HepG2 (cell line): ENCODE results near the gene SFI1. TPM values are rescaled to one million over a fixed set of nuclear protein-coding genes. Genes with fewer than 3 reads are reported as not detected.

Source experiments
- AGO2 ChIP-seq: fragments of 200-400 bp; formaldehyde crosslinking; optimal IDR thresholded peaks from 2 replicates; pipeline ENCODE3; 2017; ENCODE audit warnings: mild to moderate bottlenecking, low read depth, low read length, moderate library complexity
- HNRNPLL ChIP-seq: fragments of 200-400 bp; formaldehyde crosslinking; IDR thresholded peaks from 2 replicates; pipeline ENCODE4 v1.6.1; 2017; ENCODE audit warnings: mild to moderate bottlenecking, low read depth, low read length; ENCODE audit not compliant: poor library complexity, severe bottlenecking
- KLF15 ChIP-seq: sonication (generic); formaldehyde crosslinking; IDR thresholded peaks from 2 replicates; pipeline ENCODE4 v1.8.1; 2023; ENCODE audit warnings: borderline replicate concordance, mild to moderate bottlenecking, inconsistent platforms, missing genetic modification reagents, mixed read lengths
- MAF1 ChIP-seq: sonication (generic); formaldehyde crosslinking; IDR thresholded peaks from 2 replicates; pipeline ENCODE4 v1.5.0; 2020; ENCODE audit warnings: missing genetic modification reagents, borderline replicate concordance
- MTA1 ChIP-seq: sonication (generic); formaldehyde crosslinking; IDR thresholded peaks from 2 replicates; pipeline ENCODE4 v1.4.0; 2020; ENCODE audit warnings: missing genetic modification reagents, mild to moderate bottlenecking, borderline replicate concordance
- PHB2 ChIP-seq: fragments of 450-650 bp; IDR thresholded peaks from 2 replicates; pipeline ENCODE4 v1.6.1; 2018; ENCODE audit not compliant: partially characterized antibody
- SETDB1 ChIP-seq: sonication (generic); formaldehyde crosslinking; IDR thresholded peaks from 2 replicates; pipeline ENCODE4 v1.5.1; 2020; ENCODE audit warnings: missing genetic modification reagents, mild to moderate bottlenecking, borderline replicate concordance
- ZNF256 ChIP-seq: sonication (generic); formaldehyde crosslinking; conservative IDR thresholded peaks from 2 replicates; pipeline ENCODE4 v1.4.0; 2020; ENCODE audit warnings: missing genetic modification reagents
- ZNF350 ChIP-seq: sonication (generic); formaldehyde crosslinking; IDR thresholded peaks from 2 replicates; pipeline ENCODE4 v1.4.0; 2020; ENCODE audit warnings: mild to moderate bottlenecking, low read depth, missing genetic modification reagents, borderline replicate concordance
- ZNF557 ChIP-seq: sonication (generic); formaldehyde crosslinking; IDR thresholded peaks from 2 replicates; pipeline ENCODE4 v1.4.0; 2020; ENCODE audit warnings: missing genetic modification reagents
- ZNF570 ChIP-seq: sonication (generic); formaldehyde crosslinking; IDR thresholded peaks from 2 replicates; pipeline ENCODE4 v1.4.0; 2020; ENCODE audit warnings: mild to moderate bottlenecking, missing genetic modification reagents, borderline replicate concordance
- polyA plus RNA-seq, 8 experiments: library from polyadenylated mRNA; depleted of rRNA in 3 of 8; stranded (reverse) in 7 of 8; unstranded in 1 of 8; fragments of >200 nt; fragmentation: Illumina TruSeq in 4 of 8; extraction: Trizol in 4 of 8; gene quantifications; 2 replicates each; pipeline versions ENCODE4 v1.2.1 to v1.2.3, GENCODE V29; 2011 to 2016; ENCODE audit warnings: low read depth in 4 of 8, missing spikeins in 1 of 8, mixed read lengths in 1 of 8; ENCODE audit not compliant: insufficient read depth in 1 of 8
- total RNA-seq, 5 experiments: library from RNA; depleted of rRNA; stranded (reverse); fragments of >200 nt; fragmentation: Illumina TruSeq; extraction: Trizol; gene quantifications; 2 replicates each; pipeline ENCODE4 v1.2.3, GENCODE V29; 2016; ENCODE audit warnings: low read depth in 1 of 5
- TF ChIP-seq, protein P1 (sequence below): sonication (generic); formaldehyde crosslinking; IDR thresholded peaks from 2 replicates; pipeline ENCODE4 v1.5.1; 2020; ENCODE audit warnings: mild to moderate bottlenecking, missing genetic modification reagents, moderate library complexity
- TF ChIP-seq, protein P2 (sequence below): sonication (generic); formaldehyde crosslinking; conservative IDR thresholded peaks from 2 replicates; pipeline ENCODE4 v1.5.0; 2020; ENCODE audit warnings: missing genetic modification reagents

Gene SFI1
- total and polyA plus RNA-seq, 2 of the 13 experiments (the other 11 are each of a cell fraction or from before 2014, with no cell fraction given) = 20.5 to 40.1 TPM

GRCh38 chr22:31625661-31626426, 129.5 kb downstream of the SFI1 start (continued):
- no peak for TF ChIP-seq ZNF350 (CRISPR knock-in tag)
- peak; percentile 68 for TF ChIP-seq AGO2
- no peak for TF ChIP-seq ZNF570
- TF ChIP-seq SETDB1 = no peak
- TF ChIP-seq, protein P1, sequence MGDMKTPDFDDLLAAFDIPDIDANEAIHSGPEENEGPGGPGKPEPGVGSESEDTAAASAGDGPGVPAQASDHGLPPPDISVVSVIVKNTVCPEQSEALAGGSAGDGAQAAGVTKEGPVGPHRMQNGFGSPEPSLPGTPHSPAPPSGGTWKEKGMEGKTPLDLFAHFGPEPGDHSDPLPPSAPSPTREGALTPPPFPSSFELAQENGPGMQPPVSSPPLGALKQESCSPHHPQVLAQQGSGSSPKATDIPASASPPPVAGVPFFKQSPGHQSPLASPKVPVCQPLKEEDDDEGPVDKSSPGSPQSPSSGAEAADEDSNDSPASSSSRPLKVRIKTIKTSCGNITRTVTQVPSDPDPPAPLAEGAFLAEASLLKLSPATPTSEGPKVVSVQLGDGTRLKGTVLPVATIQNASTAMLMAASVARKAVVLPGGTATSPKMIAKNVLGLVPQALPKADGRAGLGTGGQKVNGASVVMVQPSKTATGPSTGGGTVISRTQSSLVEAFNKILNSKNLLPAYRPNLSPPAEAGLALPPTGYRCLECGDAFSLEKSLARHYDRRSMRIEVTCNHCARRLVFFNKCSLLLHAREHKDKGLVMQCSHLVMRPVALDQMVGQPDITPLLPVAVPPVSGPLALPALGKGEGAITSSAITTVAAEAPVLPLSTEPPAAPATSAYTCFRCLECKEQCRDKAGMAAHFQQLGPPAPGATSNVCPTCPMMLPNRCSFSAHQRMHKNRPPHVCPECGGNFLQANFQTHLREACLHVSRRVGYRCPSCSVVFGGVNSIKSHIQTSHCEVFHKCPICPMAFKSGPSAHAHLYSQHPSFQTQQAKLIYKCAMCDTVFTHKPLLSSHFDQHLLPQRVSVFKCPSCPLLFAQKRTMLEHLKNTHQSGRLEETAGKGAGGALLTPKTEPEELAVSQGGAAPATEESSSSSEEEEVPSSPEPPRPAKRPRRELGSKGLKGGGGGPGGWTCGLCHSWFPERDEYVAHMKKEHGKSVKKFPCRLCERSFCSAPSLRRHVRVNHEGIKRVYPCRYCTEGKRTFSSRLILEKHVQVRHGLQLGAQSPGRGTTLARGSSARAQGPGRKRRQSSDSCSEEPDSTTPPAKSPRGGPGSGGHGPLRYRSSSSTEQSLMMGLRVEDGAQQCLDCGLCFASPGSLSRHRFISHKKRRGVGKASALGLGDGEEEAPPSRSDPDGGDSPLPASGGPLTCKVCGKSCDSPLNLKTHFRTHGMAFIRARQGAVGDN = no peak
- TF ChIP-seq, protein P2, sequence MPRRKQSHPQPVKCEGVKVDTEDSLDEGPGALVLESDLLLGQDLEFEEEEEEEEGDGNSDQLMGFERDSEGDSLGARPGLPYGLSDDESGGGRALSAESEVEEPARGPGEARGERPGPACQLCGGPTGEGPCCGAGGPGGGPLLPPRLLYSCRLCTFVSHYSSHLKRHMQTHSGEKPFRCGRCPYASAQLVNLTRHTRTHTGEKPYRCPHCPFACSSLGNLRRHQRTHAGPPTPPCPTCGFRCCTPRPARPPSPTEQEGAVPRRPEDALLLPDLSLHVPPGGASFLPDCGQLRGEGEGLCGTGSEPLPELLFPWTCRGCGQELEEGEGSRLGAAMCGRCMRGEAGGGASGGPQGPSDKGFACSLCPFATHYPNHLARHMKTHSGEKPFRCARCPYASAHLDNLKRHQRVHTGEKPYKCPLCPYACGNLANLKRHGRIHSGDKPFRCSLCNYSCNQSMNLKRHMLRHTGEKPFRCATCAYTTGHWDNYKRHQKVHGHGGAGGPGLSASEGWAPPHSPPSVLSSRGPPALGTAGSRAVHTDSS (CRISPR knock-in tag) = no peak
- peak; percentile 4 for TF ChIP-seq HNRNPLL
- no peak for TF ChIP-seq MTA1 (CRISPR knock-in tag)
- TF ChIP-seq KLF15 = no peak
- TF ChIP-seq PHB2 = no peak
- no peak for TF ChIP-seq ZNF557
- no peak for TF ChIP-seq MAF1
- no peak for TF ChIP-seq ZNF256
